H1 (cell line): ENCODE measurements around the gene PALM3. TPM values are rescaled to one million over a fixed set of nuclear protein-coding genes. Genes with fewer than 3 reads are reported as not detected.
A peak's percentile ranks its signal among the peaks of the same experiment; 100 is the strongest.

ENCODE experiments used
- CTCF ChIA-PET: fragments of 300-600 bp; sonication (Branson Sonifier 250); formaldehyde crosslinking; loops from one replicate; lab custom pipeline; 2021; ENCODE audit not compliant: partially characterized antibody; lab: Charles Lee
- POLR2A ChIA-PET: fragments of 300-600 bp; sonication (Branson Sonifier 250); formaldehyde crosslinking; loops from one replicate; lab custom pipeline; 2021; ENCODE audit warnings: inconsistent platforms; ENCODE audit not compliant: partially characterized antibody; lab: Charles Lee
- DNase-seq, 2 experiments: peaks; one replicate each; pipeline versions ENCODE4 v3.0.0 to v3.0.0-alpha.2; 2010 to 2022; ENCODE audit warnings: low spot score in 2 of 2, low read depth in 1 of 2, mixed read lengths in 1 of 2
- FAIRE-seq: peaks from 2 replicates; lab custom pipeline; 2011; peaks lifted over from hg19 to GRCh38; lab: Jason Lieb, UNC
- H2AFZ ChIP-seq: 2 replicates; pipeline ENCODE4 v1.8.1; 2012; ENCODE audit warnings: low read length, inconsistent platforms
- H2AK5ac ChIP-seq: 2 replicates; pipeline ENCODE4 v1.6.1; 2013; ENCODE audit warnings: low read depth, low read length
- H2BK120ac ChIP-seq: replicated peaks from 2 replicates; pipeline ENCODE3; 2013; ENCODE audit warnings: low read depth, low read length, inconsistent platforms
- H2BK12ac ChIP-seq: 2 replicates; pipeline ENCODE4 v1.6.1; 2013; ENCODE audit warnings: low read depth, low read length
- H2BK15ac ChIP-seq: 2 replicates; pipeline ENCODE4 v1.6.1; 2013; ENCODE audit warnings: low read length
- H2BK20ac ChIP-seq: 2 replicates; pipeline ENCODE4 v1.6.1; 2013; ENCODE audit warnings: low read length
- H2BK5ac ChIP-seq: 2 replicates; pipeline ENCODE4 v1.6.1; 2013; ENCODE audit warnings: low read depth, low read length
- H3K14ac ChIP-seq: 2 replicates; pipeline ENCODE4 v1.6.1; 2013; ENCODE audit warnings: inconsistent platforms; ENCODE audit not compliant: insufficient read length
- H3K18ac ChIP-seq: 2 replicates; pipeline ENCODE4 v1.6.1; 2013; ENCODE audit warnings: low read length; ENCODE audit errors: extremely low read depth
- H3K23ac ChIP-seq: 2 replicates; pipeline ENCODE4 v1.6.1; 2013; ENCODE audit warnings: inconsistent platforms; ENCODE audit not compliant: insufficient read length
- H3K23me2 ChIP-seq: 2 replicates; pipeline ENCODE4 v1.6.1; 2013; ENCODE audit warnings: low read depth, low read length
- H3K27ac ChIP-seq: 2 replicates; pipeline ENCODE4 v1.6.1; 2011; ENCODE audit warnings: low read depth, low read length, inconsistent platforms
- H3K27me3 ChIP-seq, 4 experiments: replicated peaks in 1 of 4; 1 replicate in 1 of 4; 2 replicates in 3 of 4; pipeline versions ENCODE4 v1.6.1 to v1.8.1; 2011 to 2013; ENCODE audit warnings: low read length in 3 of 4, mild to moderate bottlenecking in 3 of 4, inconsistent platforms in 2 of 4, mixed read lengths in 2 of 4, moderate library complexity in 1 of 4; ENCODE audit not compliant: control insufficient read depth in 3 of 4, insufficient read depth in 3 of 4; ENCODE audit errors: extremely low read depth in 1 of 4
- H3K36me3 ChIP-seq, 4 experiments: 2 replicates each; pipeline versions ENCODE4 v1.6.1 to v1.8.1; 2011 to 2013; ENCODE audit warnings: mild to moderate bottlenecking in 4 of 4, low read length in 3 of 4, moderate library complexity in 2 of 4, control low read depth in 1 of 4, inconsistent platforms in 1 of 4; ENCODE audit not compliant: insufficient read depth in 4 of 4, control insufficient read depth in 2 of 4
- H3K4ac ChIP-seq: replicated peaks from 2 replicates; pipeline ENCODE3; 2013; ENCODE audit warnings: low read length, low read depth, mixed read lengths, inconsistent platforms; ENCODE audit not compliant: insufficient read length
- H3K4me1 ChIP-seq, 4 experiments: replicated peaks in 1 of 4; 1 replicate in 1 of 4; 2 replicates in 3 of 4; pipeline versions ENCODE4 v1.6.1 to v1.8.1; 2011 to 2013; ENCODE audit warnings: low read length in 3 of 4, inconsistent platforms in 2 of 4, mixed read lengths in 1 of 4; ENCODE audit not compliant: insufficient read depth in 4 of 4, control insufficient read depth in 3 of 4
- H3K4me2 ChIP-seq, 2 experiments: 2 replicates each; pipeline versions ENCODE4 v1.6.1 to v1.8.1; 2011 to 2013; ENCODE audit warnings: low read depth in 2 of 2, low read length in 2 of 2, control low read depth in 1 of 2, inconsistent platforms in 1 of 2, mild to moderate bottlenecking in 1 of 2; ENCODE audit not compliant: insufficient read depth in 1 of 2
- H3K4me3 ChIP-seq, 4 experiments: fragments of 200-600, 300-600 bp in 1 of 4; sonication (generic), shearing (Covaris generic), sonication (Bioruptor Twin) in 1 of 4; 2 replicates each; pipeline versions ENCODE4 v1.5.1 to v1.8.1; 2011 to 2016; ENCODE audit warnings: low read length in 4 of 4, low read depth in 3 of 4, control low read depth in 2 of 4, inconsistent platforms in 2 of 4, mild to moderate bottlenecking in 2 of 4, mixed read lengths in 1 of 4, moderate library complexity in 1 of 4; ENCODE audit not compliant: insufficient read depth in 2 of 4; ENCODE audit errors: extremely low read depth in 1 of 4
- H3K56ac ChIP-seq: replicated peaks from 2 replicates; pipeline ENCODE3; 2013; ENCODE audit warnings: low read depth, mild to moderate bottlenecking, mixed read lengths, low read length, inconsistent platforms; ENCODE audit not compliant: insufficient read length
- H3K79me1 ChIP-seq: 2 replicates; pipeline ENCODE4 v1.6.1; 2013; ENCODE audit warnings: low read depth, low read length, control low read depth
- H3K79me2 ChIP-seq, 2 experiments: 2 replicates each; pipeline versions ENCODE4 v1.6.1 to v1.8.1; 2012 to 2013; ENCODE audit warnings: low read length in 2 of 2, mild to moderate bottlenecking in 2 of 2, inconsistent platforms in 1 of 2; ENCODE audit not compliant: insufficient read depth in 2 of 2, control insufficient read depth in 1 of 2
- H3K9ac ChIP-seq, 4 experiments: replicated peaks in 1 of 4; 1 replicate in 1 of 4; 2 replicates in 3 of 4; pipeline versions ENCODE4 v1.6.1 to v1.8.1; 2011 to 2013; ENCODE audit warnings: low read depth in 3 of 4, low read length in 3 of 4, control low read depth in 2 of 4, mild to moderate bottlenecking in 2 of 4, moderate library complexity in 2 of 4, inconsistent platforms in 1 of 4; ENCODE audit errors: extremely low read depth in 1 of 4
- H3K9me3 ChIP-seq, 2 experiments: 2 replicates each; pipeline versions ENCODE4 v1.6.1 to v1.8.1; 2012 to 2013; ENCODE audit warnings: mild to moderate bottlenecking in 2 of 2, moderate library complexity in 2 of 2, control low read depth in 1 of 2, inconsistent platforms in 1 of 2, low read depth in 1 of 2, low read length in 1 of 2, mixed read lengths in 1 of 2; ENCODE audit not compliant: insufficient read depth in 2 of 2
- H4K20me1 ChIP-seq, 2 experiments: replicated peaks in 1 of 2; 2 replicates each; pipeline versions ENCODE3 to v1.8.1; 2011 to 2013; ENCODE audit warnings: inconsistent platforms in 2 of 2, low read length in 2 of 2, mild to moderate bottlenecking in 1 of 2; ENCODE audit not compliant: insufficient read depth in 2 of 2, control insufficient read depth in 1 of 2
- H4K5ac ChIP-seq: 2 replicates; pipeline ENCODE4 v1.6.1; 2013; ENCODE audit warnings: low read length, low read depth, mixed read lengths, inconsistent platforms; ENCODE audit not compliant: insufficient read length
- H4K8ac ChIP-seq: 2 replicates; pipeline ENCODE4 v1.8.0; 2013; ENCODE audit warnings: mild to moderate bottlenecking, moderate library complexity, low read length, inconsistent platforms; ENCODE audit not compliant: insufficient read depth; ENCODE audit errors: extremely low read depth
- H4K91ac ChIP-seq: replicated peaks from 2 replicates; pipeline ENCODE3; 2013; ENCODE audit warnings: low read length, mixed read lengths, inconsistent platforms; ENCODE audit not compliant: insufficient read length
- BRCA1 ChIP-seq: IDR thresholded peaks from 2 replicates; pipeline ENCODE4 v1.6.1; 2012; ENCODE audit warnings: low read depth, low read length, improper control_type of control experiment
- CBX5 ChIP-seq: fragments of 300-800, 300-1000 bp; sonication (generic); IDR thresholded peaks from 2 replicates; pipeline ENCODE4 v1.7.1; 2016; ENCODE audit warnings: antibody characterized with exemption, low read length, low read depth
- CREB1 ChIP-seq: IDR thresholded peaks from 2 replicates; pipeline ENCODE4 v1.6.1; 2012; ENCODE audit warnings: inconsistent platforms
- POLR2A ChIP-seq, 2 experiments: IDR thresholded peaks; 1 replicate in 1 of 2; 2 replicates in 1 of 2; pipeline ENCODE4 v1.6.1; 2011; ENCODE audit warnings: low read depth in 2 of 2, low read length in 2 of 2, mild to moderate bottlenecking in 2 of 2; ENCODE audit errors: control extremely low read depth in 1 of 2
- RAD21 ChIP-seq, 2 experiments: IDR thresholded peaks in 1 of 2; conservative IDR thresholded peaks in 1 of 2; 2 replicates each; pipeline ENCODE4 v1.6.1; 2011; ENCODE audit warnings: low read depth in 2 of 2, low read length in 2 of 2, improper control_type of control experiment in 1 of 2, inconsistent platforms in 1 of 2, mild to moderate bottlenecking in 1 of 2, moderate library complexity in 1 of 2
- SUZ12 ChIP-seq: fragments of 200-600 bp; sonication (generic); IDR thresholded peaks from 2 replicates; pipeline ENCODE4 v1.6.1; 2012; ENCODE audit warnings: mild to moderate bottlenecking, inconsistent platforms, low read length, moderate library complexity, mixed read lengths
- TAF1 ChIP-seq: IDR thresholded peaks from 2 replicates; pipeline ENCODE4 v1.6.1; 2011; ENCODE audit warnings: mild to moderate bottlenecking, low read depth, low read length
- TAF7 ChIP-seq: optimal IDR thresholded peaks from 2 replicates; pipeline ENCODE3; 2011; ENCODE audit warnings: low read depth, mild to moderate bottlenecking, inconsistent platforms, low read length, moderate library complexity, borderline replicate concordance
- ZNF274 ChIP-seq: IDR thresholded peaks from 2 replicates; pipeline ENCODE4 v1.7.0; 2012; ENCODE audit warnings: low read length, borderline replicate concordance; ENCODE audit errors: extremely low read depth
- WGBS, 2 experiments: shearing (Covaris generic) in 1 of 2; methylation state at CpG; one replicate each; pipeline versions ENCODE4 v1.1.6 to v1.1.7; 2013 to 2015; ENCODE audit warnings: low lambda C conversion rate in 2 of 2, mixed read lengths in 2 of 2, inconsistent platforms in 1 of 2, low coverage in 1 of 2, missing lambda C conversion rate in 1 of 2; ENCODE audit not compliant: insufficient replicate concordance in 2 of 2, insufficient coverage in 1 of 2, insufficient read length in 1 of 2; ENCODE audit errors: extremely low coverage in 1 of 2, missing lambda C conversion rate in 1 of 2; 5-methylcytosine and 5-hydroxymethylcytosine counted together
- polyA plus RNA-seq, 7 experiments: library from polyadenylated mRNA; depleted of rRNA in 3 of 7; stranded (reverse) in 5 of 7; unstranded in 2 of 7; fragments of >200 nt in 5 of 7; fragments of 200-250 nt in 2 of 7; gene quantifications; 1 replicate in 5 of 7; 2 replicates in 1 of 7; 4 replicates in 1 of 7; pipeline versions ENCODE4 v1.2.1 to v1.2.3, GENCODE V29; 2011 to 2013; ENCODE audit warnings: missing spikeins in 2 of 7, mixed read lengths in 2 of 7
- total RNA-seq: library from RNA; stranded (reverse); fragmentation: NEBNext Ultra II Directional; extraction: Animal tissue kit (Norgen Biotek cat#: 25700); gene quantifications from 2 replicates; pipeline ENCODE4 v1.2.1, GENCODE V29; 2021
- TF ChIP-seq, protein P1 (sequence below), 3 experiments: IDR thresholded peaks; 1 replicate in 2 of 3; 2 replicates in 1 of 3; pipeline versions ENCODE4 v1.5.1 to v1.6.1; 2011; ENCODE audit warnings: low read length in 3 of 3, mild to moderate bottlenecking in 3 of 3, inconsistent platforms in 2 of 3, low read depth in 1 of 3, moderate library complexity in 1 of 3; ENCODE audit not compliant: insufficient read depth in 1 of 3; ENCODE audit errors: control extremely low read depth in 1 of 3

PALM3 gene
- total and polyA plus RNA-seq, 2 of the 8 experiments (the other 6 are each of a cell fraction or from before 2014, with no cell fraction given), result 5.8 to 31.3 TPM

DNA sequence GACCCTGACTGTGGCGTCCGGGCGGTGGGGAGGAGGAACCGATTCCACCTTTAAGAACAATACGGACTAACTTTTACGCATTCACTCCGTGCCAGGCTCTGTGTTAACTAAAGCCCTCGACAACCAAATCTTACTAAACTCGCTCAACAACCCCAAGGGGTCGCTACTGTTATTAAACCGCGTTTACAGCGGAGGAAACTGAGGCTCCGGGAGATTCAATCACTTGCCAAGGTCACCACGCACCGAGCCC lies 27.5 kb upstream of the PALM3 start:
- H2BK5ac ChIP-seq, result no peak overlapping the region
- DNase-seq, result no peak
- TF ChIP-seq TAF1, result no peak
- TF ChIP-seq, protein P1, sequence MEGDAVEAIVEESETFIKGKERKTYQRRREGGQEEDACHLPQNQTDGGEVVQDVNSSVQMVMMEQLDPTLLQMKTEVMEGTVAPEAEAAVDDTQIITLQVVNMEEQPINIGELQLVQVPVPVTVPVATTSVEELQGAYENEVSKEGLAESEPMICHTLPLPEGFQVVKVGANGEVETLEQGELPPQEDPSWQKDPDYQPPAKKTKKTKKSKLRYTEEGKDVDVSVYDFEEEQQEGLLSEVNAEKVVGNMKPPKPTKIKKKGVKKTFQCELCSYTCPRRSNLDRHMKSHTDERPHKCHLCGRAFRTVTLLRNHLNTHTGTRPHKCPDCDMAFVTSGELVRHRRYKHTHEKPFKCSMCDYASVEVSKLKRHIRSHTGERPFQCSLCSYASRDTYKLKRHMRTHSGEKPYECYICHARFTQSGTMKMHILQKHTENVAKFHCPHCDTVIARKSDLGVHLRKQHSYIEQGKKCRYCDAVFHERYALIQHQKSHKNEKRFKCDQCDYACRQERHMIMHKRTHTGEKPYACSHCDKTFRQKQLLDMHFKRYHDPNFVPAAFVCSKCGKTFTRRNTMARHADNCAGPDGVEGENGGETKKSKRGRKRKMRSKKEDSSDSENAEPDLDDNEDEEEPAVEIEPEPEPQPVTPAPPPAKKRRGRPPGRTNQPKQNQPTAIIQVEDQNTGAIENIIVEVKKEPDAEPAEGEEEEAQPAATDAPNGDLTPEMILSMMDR (IDR thresholded peaks at IDR 0.05; ENCODE audit: control extremely low read depth in 1 of 3, insufficient read depth in 1 of 3, low read depth in 1 of 3, low read length in 3 of 3), result peak in 2 of 3 experiments; percentile 18 to 32; a peak in 2 of 4 replicates
- no peak for TF ChIP-seq SUZ12
- no peak for TF ChIP-seq CREB1
- TF ChIP-seq TAF7, result no peak
- TF ChIP-seq ZNF274, result no peak
- no peak for TF ChIP-seq BRCA1
- TF ChIP-seq CBX5, result no peak
- TF ChIP-seq RAD21 (IDR thresholded peaks at IDR 0.05 in 1 of 2, conservative IDR thresholded peaks at IDR 0.05 in 1 of 2; ENCODE audit: low read depth in 2 of 2, low read length in 2 of 2), result peak in 1 of 2 experiments; percentile 18; a peak in 1 of 4 replicates
- no peak for TF ChIP-seq POLR2A (IDR thresholded peaks at IDR 0.05; ENCODE audit: control extremely low read depth in 1 of 2, low read depth in 2 of 2, low read length in 2 of 2)
- TF ChIP-seq, all 59 proteins: peak for 2
- Histone ChIP-seq H4K8ac (no peak overlapping the region), H3K79me1 (no peaks in the 10 kb centered on the region), H3K14ac (no peak overlapping the region), H3K18ac (no peak overlapping the region), H2AK5ac (no peak overlapping the region), H3K4ac (no peak overlapping the region), H3K79me2 (no peaks in the 10 kb centered on the region), H2BK120ac (no peak overlapping the region), H3K9ac (no peak overlapping the region), H4K5ac (no peak overlapping the region), H4K91ac (no peak overlapping the region), H3K4me1 (peaks cover 3 to 5% (median 4%) of the 10 kb centered on the region in 4 experiments), H3K23ac (no peak overlapping the region), H2BK20ac (no peak overlapping the region), H3K9me3 (peaks cover 8% of the 10 kb centered on the region in 2 experiments; a peak in 3 of 4 replicates), H2BK15ac (no peak overlapping the region), H2AFZ (no peak overlapping the region), H3K4me3 (peak overlapping the region; percentile 42 to 78 (median 60)), H2BK12ac (no peak overlapping the region), H3K36me3 (peaks cover 0 to 13% (median 4%) of the 10 kb centered on the region in 4 experiments; a peak in 3 of 8 replicates), H3K4me2 (peak overlapping the region; percentile 65 to 74), H3K56ac (no peak overlapping the region), H3K27ac (no peak overlapping the region), H4K20me1 (peaks cover 4 to 8% of the 10 kb centered on the region in 2 experiments), H3K23me2 (peaks cover 11% of the 10 kb centered on the region), H3K27me3 (peaks cover 0 to 6% (median 2%) of the 10 kb centered on the region in 4 experiments; a peak in 4 of 7 replicates)
- ChIA-PET POLR2A (interaction anchor here (1.0 to 1.1 kb wide), 2 partner anchors 25 to 263 kb away, joined by 3 read pairs; no protein-coding TSS in a partner anchor), CTCF (interaction anchor here (1.0 to 1.1 kb wide), 3 partner anchors 15 to 292 kb away, joined by 4 read pairs; no protein-coding TSS in a partner anchor)
- FAIRE-seq, result peak; percentile 19
- 11% methylated on average over 14 of the region's 16 CpGs; no CpG with 5 or more reads in 1 of the 2 experiments for WGBS, 2 experiments
